ENCODE results near the gene FDX2. TPM values are rescaled to one million over a fixed set of nuclear protein-coding genes. Genes with fewer than 3 reads are reported as not detected.

Gene FDX2
- total and polyA plus RNA-seq, 12 donors: 11.7 to 35.5 (median 17.4) TPM

- peak in 4 of 9 donors; percentile 17 to 28 (median 24) for TF ChIP-seq CTCF (IDR thresholded peaks at IDR 0.05)
- no peaks in the 10 kb centered on the region for H3K9me3 ChIP-seq
- no peak overlapping the region for H3K27ac ChIP-seq
- peaks cover 7 to 65% (median 39%) of the 10 kb centered on the region in 9 donors for H3K4me1 ChIP-seq
- DNase-seq (peak in 1 of 2 donors; percentile 44), ATAC-seq (peak in 1 of 8 donors; percentile 10)
- H3K27me3 ChIP-seq: peaks cover 39 to 95% (median 80%) of the 10 kb centered on the region in 7 donors
- intact Hi-C loops (cut with DNase I): no loop called here
- WGBS, 2 donors: 2% methylated on average over 48 of the region's 48 CpGs
- no peaks in the 10 kb centered on the region for H3K36me3 ChIP-seq
- H3K4me3 ChIP-seq: peak overlapping the region in 8 of 10 donors; percentile 12 to 45 (median 30)
These were observed 20.4 kb downstream of the FDX2 start for GRCh38 chr19:10295305-10295846.

GRCh38 chr19:10294368-10294697, 21.5 kb downstream of the FDX2 start:
- DNase-seq (no peak), ATAC-seq (no peak)
- peak in 1 of 9 donors; percentile 13 for TF ChIP-seq CTCF (IDR thresholded peaks at IDR 0.05)
- peaks cover 10 to 68% (median 49%) of the 10 kb centered on the region in 9 donors for H3K4me1 ChIP-seq
- H3K4me3 ChIP-seq: no peak overlapping the region
- H3K27me3 ChIP-seq: peaks cover 39 to 96% (median 86%) of the 10 kb centered on the region in 7 donors
- intact Hi-C loops (cut with DNase I): no loop called here
- no peak overlapping the region for H3K27ac ChIP-seq
- WGBS, 2 donors: 13 to 16% methylated on average over 25 of the region's 25 CpGs
- H3K9me3 ChIP-seq: no peaks in the 10 kb centered on the region
- H3K36me3 ChIP-seq: no peaks in the 10 kb centered on the region

GRCh38 chr19:10293637-10294367, 22.0 kb downstream of the FDX2 start:
- ATAC-seq (no peak), DNase-seq (no peak)
- no peak for TF ChIP-seq CTCF (IDR thresholded peaks at IDR 0.05)
- H3K4me1 ChIP-seq: peaks cover 10 to 73% (median 54%) of the 10 kb centered on the region in 9 donors
- WGBS, 2 donors: 20 to 26% methylated on average over 49 of the region's 49 CpGs
- H3K27me3 ChIP-seq: peaks cover 39 to 98% (median 88%) of the 10 kb centered on the region in 7 donors
- intact Hi-C loops (cut with DNase I): no loop called here
- H3K27ac ChIP-seq: no peak overlapping the region
- H3K36me3 ChIP-seq: no peaks in the 10 kb centered on the region
- no peaks in the 10 kb centered on the region for H3K9me3 ChIP-seq
- no peak overlapping the region for H3K4me3 ChIP-seq

- intact Hi-C loops (cut with DNase I): no loop called here
- peak overlapping the region in 9 of 10 donors; percentile 24 to 56 (median 41) for H3K4me3 ChIP-seq
- peaks cover 39 to 99% (median 92%) of the 10 kb centered on the region in 7 donors for H3K27me3 ChIP-seq
- H3K4me1 ChIP-seq: peaks cover 13 to 81% (median 61%) of the 10 kb centered on the region in 9 donors
- WGBS, 2 donors: 15 to 18% methylated on average over 53 to 56 of the region's 56 CpGs
- no peak for TF ChIP-seq CTCF (IDR thresholded peaks at IDR 0.05)
- H3K36me3 ChIP-seq: no peaks in the 10 kb centered on the region
- no peak for ATAC-seq
- no peak for DNase-seq
- no peaks in the 10 kb centered on the region for H3K9me3 ChIP-seq
- H3K27ac ChIP-seq: peak overlapping the region in 1 of 10 donors; percentile 63
These were observed 22.8 kb downstream of the FDX2 start for GRCh38 chr19:10292789-10293636.

Data from heart right ventricle (tissue), 16 donors.